ENCODE data around the gene C1orf52. TPM values are rescaled to one million over a fixed set of nuclear protein-coding genes. Genes with fewer than 3 reads are reported as not detected.

Gene C1orf52
- total RNA-seq, 6 experiments from 2014 or later: 20.6 to 26.1 (median 22.7) TPM

- H3K27me3 Mint-ChIP-seq (ENCODE audit: insufficient read depth): no peaks in the 10 kb centered on the region; the same call in 1 of the 2 replicates
- peak; percentile 82 for DNase-seq
- no peak for TF ChIP-seq CTCF (IDR thresholded peaks at IDR 0.05)
- peaks cover 36% of the 10 kb centered on the region for H3K36me3 Mint-ChIP-seq (ENCODE audit: low read depth)
- peaks cover 74% of the 10 kb centered on the region for H3K4me1 Mint-ChIP-seq (ENCODE audit: low read depth)
- peak overlapping the region; percentile 94 for H3K4me3 Mint-ChIP-seq
- peak overlapping the region; percentile 94 for H3K27ac Mint-ChIP-seq
- no peaks in the 10 kb centered on the region for H3K9me3 Mint-ChIP-seq
These were observed 15.5 kb upstream of the C1orf52 start for GRCh38 chr1:85274969-85275453.

DNA sequence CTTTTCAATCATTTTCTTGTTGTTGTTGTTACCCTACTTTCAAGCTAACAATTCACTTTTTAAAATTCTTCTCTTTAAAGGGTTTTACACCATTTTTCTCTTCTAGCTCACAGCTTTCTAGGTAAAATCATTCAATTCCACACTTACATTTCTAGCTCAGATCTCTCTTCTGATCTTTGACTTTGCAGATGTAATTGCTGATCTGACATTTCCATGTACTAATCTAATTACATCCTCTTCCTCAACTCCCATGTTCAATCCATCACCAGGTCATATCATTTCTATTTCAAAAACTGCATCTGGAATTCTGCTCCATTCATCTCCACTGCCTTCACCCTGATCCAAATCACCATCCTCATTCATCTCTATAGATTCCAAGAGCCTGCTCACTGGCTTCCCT lies 13.9 kb upstream of the C1orf52 start:
- Mint-ChIP-seq H3K27me3 (ENCODE audit: insufficient read depth) (no peaks in the 10 kb centered on the region; the same call in 1 of the 2 replicates), H3K36me3 (ENCODE audit: low read depth) (peaks cover 48% of the 10 kb centered on the region), H3K4me3 (peak overlapping the region; percentile 94), H3K9me3 (no peaks in the 10 kb centered on the region), H3K4me1 (ENCODE audit: low read depth) (peaks cover 58% of the 10 kb centered on the region), H3K27ac (peak overlapping the region; percentile 2; the same call in 1 of the 2 replicates)
- no peak for DNase-seq
- TF ChIP-seq CTCF (IDR thresholded peaks at IDR 0.05): no peak

GRCh38 chr1:85268801-85269585 lies 9.5 kb upstream of the C1orf52 start:
- no peak for DNase-seq
- no peaks in the 10 kb centered on the region for H3K9me3 Mint-ChIP-seq
- H3K4me3 Mint-ChIP-seq: no peak overlapping the region
- no peak for TF ChIP-seq CTCF (IDR thresholded peaks at IDR 0.05)
- no peak overlapping the region for H3K27ac Mint-ChIP-seq
- H3K36me3 Mint-ChIP-seq (ENCODE audit: low read depth): peaks cover 50% of the 10 kb centered on the region
- H3K27me3 Mint-ChIP-seq (ENCODE audit: insufficient read depth): no peaks in the 10 kb centered on the region
- peaks cover 35% of the 10 kb centered on the region for H3K4me1 Mint-ChIP-seq (ENCODE audit: low read depth)

DNA sequence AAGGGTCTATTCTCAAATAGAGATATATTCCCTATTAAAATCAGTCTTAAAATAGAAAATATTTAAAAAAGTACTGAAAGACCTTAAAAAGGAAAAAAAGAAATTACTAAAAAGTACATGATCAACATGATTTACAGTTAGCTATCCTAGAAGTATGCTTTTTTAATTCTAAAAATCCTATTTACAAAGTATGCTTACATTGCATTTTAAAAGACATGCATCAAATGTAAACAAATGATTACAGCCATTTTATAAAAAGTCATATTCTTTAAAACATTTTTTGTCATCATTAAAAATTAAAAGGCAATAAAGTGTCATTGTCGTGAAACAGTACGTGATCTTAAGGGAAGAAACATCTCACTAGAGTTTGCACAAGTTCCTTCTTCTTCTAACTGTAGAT lies 7.9 kb upstream of the C1orf52 start:
- Mint-ChIP-seq H3K27ac (no peak overlapping the region), H3K36me3 (ENCODE audit: low read depth) (peaks cover 49% of the 10 kb centered on the region), H3K4me3 (no peak overlapping the region), H3K4me1 (ENCODE audit: low read depth) (peaks cover 31% of the 10 kb centered on the region), H3K9me3 (no peaks in the 10 kb centered on the region), H3K27me3 (ENCODE audit: insufficient read depth) (no peaks in the 10 kb centered on the region)
- DNase-seq: no peak
- TF ChIP-seq CTCF (IDR thresholded peaks at IDR 0.05): no peak

- H3K4me1 Mint-ChIP-seq (ENCODE audit: low read depth): peaks cover 31% of the 10 kb centered on the region
- peaks cover 41% of the 10 kb centered on the region for H3K36me3 Mint-ChIP-seq (ENCODE audit: low read depth)
- no peaks in the 10 kb centered on the region; the same call in 1 of the 2 replicates for H3K27me3 Mint-ChIP-seq (ENCODE audit: insufficient read depth)
- H3K4me3 Mint-ChIP-seq: peak overlapping the region; percentile 60
- peak overlapping the region; percentile 76 for H3K27ac Mint-ChIP-seq
- peak; percentile 43 for DNase-seq
- no peak for TF ChIP-seq CTCF (IDR thresholded peaks at IDR 0.05)
- H3K9me3 Mint-ChIP-seq: no peaks in the 10 kb centered on the region
These were observed 4.7 kb upstream of the C1orf52 start for GRCh38 chr1:85264150-85264549.
